Measurements from ENCODE around the gene MTAP.

MTAP gene

DNA sequence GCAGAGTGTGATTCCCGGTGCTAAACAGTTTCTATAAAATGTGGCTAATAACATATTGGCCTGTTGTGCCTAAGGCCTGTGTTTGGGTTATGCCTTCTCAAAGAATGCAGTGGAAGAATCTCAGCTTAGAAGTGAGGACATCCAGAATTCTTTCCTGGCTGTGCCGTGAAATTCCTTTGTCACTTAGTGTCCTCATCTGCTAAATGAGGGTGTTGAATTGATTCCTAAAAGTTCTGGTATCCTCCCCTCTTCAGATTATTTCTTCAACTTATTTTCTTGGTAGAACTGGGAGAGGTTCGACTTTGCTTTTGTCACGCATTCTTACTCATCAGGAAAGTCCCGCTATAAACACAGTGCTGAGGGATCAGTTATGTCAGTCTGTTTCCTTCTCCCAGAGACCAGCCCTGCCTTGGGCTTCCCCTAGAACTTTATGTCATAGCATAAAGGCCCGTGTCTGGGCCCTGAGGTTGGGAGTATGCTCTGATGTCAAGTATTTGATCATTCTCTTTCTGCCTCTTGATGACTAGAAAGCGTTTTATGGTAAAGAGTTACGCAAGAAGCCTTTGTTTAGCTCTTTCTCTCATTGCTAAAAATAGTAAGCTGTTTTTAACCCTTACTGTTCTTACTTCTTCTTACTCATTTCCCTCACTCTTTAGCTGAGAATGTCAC is 29.5 kb downstream of the MTAP start:
- no peak for DNase-seq (ENCODE audit: low read depth, low spot score)
- no peak overlapping the region for H3K9ac ChIP-seq (ENCODE audit: insufficient read length, low read depth)
- no peaks in the 10 kb centered on the region for H3K4me1 ChIP-seq (ENCODE audit: insufficient read depth, insufficient read length)
- TF ChIP-seq SUZ12 (IDR thresholded peaks at IDR 0.05; ENCODE audit: extremely low read depth, insufficient read depth, insufficient read length) (no peak), ZNF274 (IDR thresholded peaks at IDR 0.05; ENCODE audit: low read depth, low read length) (no peak), YY1 (IDR thresholded peaks at IDR 0.05; ENCODE audit: insufficient read depth, insufficient read length) (no peak)
- no peak overlapping the region for H3K4me3 ChIP-seq (ENCODE audit: insufficient read length, low read depth)
- H3K36me3 ChIP-seq (ENCODE audit: insufficient read depth, insufficient read length, low read length) = peaks cover 89% of the 10 kb centered on the region
- no peaks in the 10 kb centered on the region for H3K27me3 ChIP-seq (ENCODE audit: insufficient read depth, insufficient read length)
- no peaks in the 10 kb centered on the region for H3K9me3 ChIP-seq (ENCODE audit: insufficient read depth, low read length)

DNA sequence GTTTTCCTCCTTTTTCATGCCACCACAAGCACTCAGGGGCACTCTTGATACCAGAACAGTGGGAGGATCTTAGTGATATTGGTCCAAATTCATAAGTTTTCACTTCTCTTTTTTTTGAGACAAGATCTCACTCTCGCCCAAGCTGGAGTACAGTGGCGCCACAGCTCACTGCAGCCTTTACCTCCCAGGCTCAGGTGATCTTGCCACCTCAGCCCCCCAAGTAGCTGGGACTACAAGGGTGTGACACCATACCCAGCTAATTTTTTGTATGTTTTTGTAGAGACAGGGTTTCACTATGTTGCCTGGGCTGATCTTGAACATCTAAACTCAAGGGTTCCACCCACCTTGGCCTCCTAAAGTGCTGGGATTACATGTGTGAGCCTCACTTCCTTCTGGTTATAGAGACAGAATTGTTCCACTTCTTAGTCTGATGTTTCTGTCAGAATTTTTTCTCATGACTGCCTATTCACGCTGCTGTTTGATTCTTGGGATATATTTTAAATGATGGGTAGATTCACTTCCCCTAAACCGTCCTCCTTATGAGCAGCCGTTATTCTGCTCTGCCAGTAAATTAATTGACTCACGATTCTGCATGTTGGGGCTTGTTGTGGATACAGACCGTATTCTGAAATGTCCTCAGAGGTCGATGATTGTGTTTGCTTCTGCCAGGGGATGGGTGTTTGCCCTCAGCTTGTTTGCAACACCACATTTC is 30.8 kb downstream of the MTAP start:
- Histone ChIP-seq H3K9me3 (ENCODE audit: insufficient read depth, low read length) (no peaks in the 10 kb centered on the region), H3K4me1 (ENCODE audit: insufficient read depth, insufficient read length) (no peaks in the 10 kb centered on the region), H3K36me3 (ENCODE audit: insufficient read depth, insufficient read length, low read length) (peaks cover 89% of the 10 kb centered on the region), H3K4me3 (ENCODE audit: insufficient read length, low read depth) (no peak overlapping the region), H3K27me3 (ENCODE audit: insufficient read depth, insufficient read length) (no peaks in the 10 kb centered on the region), H3K9ac (ENCODE audit: insufficient read length, low read depth) (no peak overlapping the region)
- TF ChIP-seq ZNF274 (IDR thresholded peaks at IDR 0.05; ENCODE audit: low read depth, low read length) = no peak
- TF ChIP-seq SUZ12 (IDR thresholded peaks at IDR 0.05; ENCODE audit: extremely low read depth, insufficient read depth, insufficient read length) = no peak
- no peak for TF ChIP-seq YY1 (IDR thresholded peaks at IDR 0.05; ENCODE audit: insufficient read depth, insufficient read length)
- DNase-seq (ENCODE audit: low read depth, low spot score) = no peak

DNA sequence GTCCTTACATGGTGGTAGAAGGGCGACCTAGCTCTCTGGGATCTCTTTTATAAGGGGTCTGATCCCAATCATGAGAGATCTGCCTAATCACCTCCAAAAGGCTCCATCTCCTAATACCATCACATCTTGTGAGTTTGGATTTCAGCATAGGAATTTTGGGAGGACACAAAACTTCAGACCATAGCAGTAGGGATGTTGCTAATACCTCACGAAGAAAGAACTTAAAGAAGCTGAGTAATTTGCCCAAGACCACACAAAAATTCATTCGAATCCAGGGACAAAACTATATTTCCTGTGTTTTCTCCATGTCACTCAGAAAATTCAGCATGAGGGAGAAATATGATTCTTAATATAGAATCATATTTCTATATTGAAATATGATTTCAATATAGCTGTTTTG is 32.7 kb downstream of the MTAP start:
- H3K9ac ChIP-seq (ENCODE audit: insufficient read length, low read depth) = no peak overlapping the region
- no peak for TF ChIP-seq SUZ12 (IDR thresholded peaks at IDR 0.05; ENCODE audit: extremely low read depth, insufficient read depth, insufficient read length)
- no peak for TF ChIP-seq ZNF274 (IDR thresholded peaks at IDR 0.05; ENCODE audit: low read depth, low read length)
- no peak for TF ChIP-seq YY1 (IDR thresholded peaks at IDR 0.05; ENCODE audit: insufficient read depth, insufficient read length)
- H3K9me3 ChIP-seq (ENCODE audit: insufficient read depth, low read length) = peaks cover 10% of the 10 kb centered on the region; the same call in 1 of the 2 replicates
- no peak for DNase-seq (ENCODE audit: low read depth, low spot score)
- no peak overlapping the region for H3K4me3 ChIP-seq (ENCODE audit: insufficient read length, low read depth)
- peaks cover 89% of the 10 kb centered on the region for H3K36me3 ChIP-seq (ENCODE audit: insufficient read depth, insufficient read length, low read length)
- no peaks in the 10 kb centered on the region for H3K4me1 ChIP-seq (ENCODE audit: insufficient read depth, insufficient read length)
- H3K27me3 ChIP-seq (ENCODE audit: insufficient read depth, insufficient read length) = no peaks in the 10 kb centered on the region

DNA sequence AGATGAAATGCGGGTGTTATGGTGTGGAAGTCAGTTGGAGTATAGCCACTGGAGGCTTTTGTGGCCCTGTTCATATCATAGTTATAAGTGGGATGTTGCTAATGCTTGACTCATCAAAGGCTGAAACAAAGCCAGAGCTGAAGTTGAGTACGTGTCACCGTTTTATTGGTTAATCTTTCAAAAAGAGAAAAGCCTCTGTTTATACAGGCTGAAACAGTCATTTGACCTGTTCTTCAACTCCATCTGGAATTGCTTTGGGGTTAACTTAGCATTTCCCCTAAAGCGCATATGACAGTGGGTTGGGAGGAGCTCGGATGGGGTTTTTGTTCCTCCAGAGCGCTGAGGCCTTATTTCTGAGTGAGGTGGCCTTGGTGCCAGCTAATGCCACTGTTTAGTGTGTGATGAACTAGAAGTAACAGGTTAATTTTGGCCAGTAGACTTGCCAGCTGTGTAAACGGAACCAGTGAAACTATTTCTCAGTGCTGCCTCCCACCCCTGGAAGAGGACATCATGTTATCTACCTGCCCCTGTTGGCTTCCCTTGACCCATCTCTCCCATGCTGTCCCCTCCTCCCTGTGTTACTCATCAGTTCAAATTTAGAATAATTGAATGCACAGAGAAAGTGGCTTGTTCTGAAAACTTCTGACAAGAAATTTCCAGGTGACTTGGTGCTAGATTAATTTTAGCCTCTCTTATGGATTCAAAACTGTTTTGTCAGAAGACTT is 34.2 kb downstream of the MTAP start:
- Histone ChIP-seq H3K9ac (ENCODE audit: insufficient read length, low read depth) (no peak overlapping the region), H3K9me3 (ENCODE audit: insufficient read depth, low read length) (peaks cover 25% of the 10 kb centered on the region; the same call in 1 of the 2 replicates), H3K4me3 (ENCODE audit: insufficient read length, low read depth) (no peak overlapping the region), H3K27me3 (ENCODE audit: insufficient read depth, insufficient read length) (no peaks in the 10 kb centered on the region), H3K4me1 (ENCODE audit: insufficient read depth, insufficient read length) (no peaks in the 10 kb centered on the region), H3K36me3 (ENCODE audit: insufficient read depth, insufficient read length, low read length) (peaks cover 96% of the 10 kb centered on the region)
- TF ChIP-seq SUZ12 (IDR thresholded peaks at IDR 0.05; ENCODE audit: extremely low read depth, insufficient read depth, insufficient read length) = no peak
- no peak for TF ChIP-seq ZNF274 (IDR thresholded peaks at IDR 0.05; ENCODE audit: low read depth, low read length)
- TF ChIP-seq YY1 (IDR thresholded peaks at IDR 0.05; ENCODE audit: insufficient read depth, insufficient read length) = no peak
- DNase-seq (ENCODE audit: low read depth, low spot score) = no peak

DNA sequence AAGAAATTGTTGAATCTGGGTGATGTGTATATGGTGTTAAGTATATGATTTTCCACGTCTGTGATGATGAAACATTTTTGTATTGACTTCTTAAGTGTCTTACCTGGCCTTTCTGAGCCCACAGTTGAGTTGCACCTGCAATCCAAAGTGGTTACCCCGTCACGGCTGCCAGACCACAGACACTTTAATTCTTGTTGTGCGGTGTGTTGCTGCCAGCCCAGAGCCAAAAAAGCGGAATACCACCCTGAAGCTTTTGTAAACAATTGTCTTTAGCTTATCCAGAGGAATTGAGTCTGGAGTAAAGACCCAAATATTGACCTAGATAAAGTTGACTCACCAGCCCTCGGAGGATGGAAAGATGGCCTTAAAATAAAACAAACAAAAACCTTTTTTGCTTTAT is 35.1 kb downstream of the MTAP start:
- Histone ChIP-seq H3K9me3 (ENCODE audit: insufficient read depth, low read length) (peaks cover 27% of the 10 kb centered on the region; the same call in 1 of the 2 replicates), H3K36me3 (ENCODE audit: insufficient read depth, insufficient read length, low read length) (peaks cover 99% of the 10 kb centered on the region), H3K4me1 (ENCODE audit: insufficient read depth, insufficient read length) (no peaks in the 10 kb centered on the region), H3K4me3 (ENCODE audit: insufficient read length, low read depth) (no peak overlapping the region), H3K27me3 (ENCODE audit: insufficient read depth, insufficient read length) (no peaks in the 10 kb centered on the region), H3K9ac (ENCODE audit: insufficient read length, low read depth) (no peak overlapping the region)
- TF ChIP-seq ZNF274 (IDR thresholded peaks at IDR 0.05; ENCODE audit: low read depth, low read length) (no peak), SUZ12 (IDR thresholded peaks at IDR 0.05; ENCODE audit: extremely low read depth, insufficient read depth, insufficient read length) (no peak), YY1 (IDR thresholded peaks at IDR 0.05; ENCODE audit: insufficient read depth, insufficient read length) (no peak)
- no peak for DNase-seq (ENCODE audit: low read depth, low spot score)

DNA sequence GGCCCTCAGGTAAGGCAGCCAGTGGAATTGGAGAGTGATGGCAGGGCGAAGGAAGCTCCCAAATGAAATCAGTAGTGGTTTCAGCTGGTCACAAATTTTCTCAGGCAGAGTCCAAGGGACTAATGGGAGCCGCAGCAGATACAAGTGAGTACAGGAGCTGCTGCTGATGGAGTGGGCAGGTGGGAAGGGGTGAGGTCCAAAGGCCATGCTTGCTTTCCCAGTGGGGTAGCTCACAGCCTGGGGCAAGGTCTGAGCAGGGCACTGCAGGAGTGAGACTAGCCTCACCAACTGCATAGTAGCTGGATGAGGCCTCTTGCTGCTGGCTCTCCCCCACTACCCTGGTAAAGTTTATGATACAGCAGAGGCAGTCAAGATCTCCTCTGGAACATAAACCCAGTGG is 38.2 kb downstream of the MTAP start:
- no peaks in the 10 kb centered on the region for H3K4me1 ChIP-seq (ENCODE audit: insufficient read depth, insufficient read length)
- H3K36me3 ChIP-seq (ENCODE audit: insufficient read depth, insufficient read length, low read length) = peaks cover 79% of the 10 kb centered on the region
- TF ChIP-seq ZNF274 (IDR thresholded peaks at IDR 0.05; ENCODE audit: low read depth, low read length) (no peak), YY1 (IDR thresholded peaks at IDR 0.05; ENCODE audit: insufficient read depth, insufficient read length) (no peak), SUZ12 (IDR thresholded peaks at IDR 0.05; ENCODE audit: extremely low read depth, insufficient read depth, insufficient read length) (no peak)
- peaks cover 44% of the 10 kb centered on the region for H3K9me3 ChIP-seq (ENCODE audit: insufficient read depth, low read length)
- H3K9ac ChIP-seq (ENCODE audit: insufficient read length, low read depth) = no peak overlapping the region
- H3K27me3 ChIP-seq (ENCODE audit: insufficient read depth, insufficient read length) = no peaks in the 10 kb centered on the region
- H3K4me3 ChIP-seq (ENCODE audit: insufficient read length, low read depth) = no peak overlapping the region
- no peak for DNase-seq (ENCODE audit: low read depth, low spot score)

DNA sequence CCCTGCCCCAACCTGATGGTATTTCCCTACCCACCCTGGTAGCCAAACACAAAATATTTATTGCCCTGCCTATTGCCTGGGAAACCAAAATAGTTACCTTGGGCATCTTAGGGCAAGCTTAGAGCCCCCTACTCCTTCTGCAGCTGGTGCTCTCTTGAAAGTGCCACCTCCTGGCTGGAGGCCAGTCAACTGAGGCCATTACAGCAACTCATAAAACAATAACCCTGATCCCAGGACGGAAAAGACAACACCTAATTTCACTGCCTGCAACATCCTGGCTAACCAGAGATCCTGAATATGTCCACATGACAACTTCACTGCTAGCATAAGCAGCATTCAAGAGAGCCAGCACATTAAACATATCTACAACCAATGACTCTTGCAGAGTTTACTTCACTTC is 38.7 kb downstream of the MTAP start:
- TF ChIP-seq ZNF274 (IDR thresholded peaks at IDR 0.05; ENCODE audit: low read depth, low read length) = no peak
- no peak for TF ChIP-seq SUZ12 (IDR thresholded peaks at IDR 0.05; ENCODE audit: extremely low read depth, insufficient read depth, insufficient read length)
- TF ChIP-seq YY1 (IDR thresholded peaks at IDR 0.05; ENCODE audit: insufficient read depth, insufficient read length) = no peak
- no peak overlapping the region for H3K4me3 ChIP-seq (ENCODE audit: insufficient read length, low read depth)
- DNase-seq (ENCODE audit: low read depth, low spot score) = no peak
- H3K27me3 ChIP-seq (ENCODE audit: insufficient read depth, insufficient read length) = no peaks in the 10 kb centered on the region
- no peak overlapping the region for H3K9ac ChIP-seq (ENCODE audit: insufficient read length, low read depth)
- peaks cover 79% of the 10 kb centered on the region for H3K36me3 ChIP-seq (ENCODE audit: insufficient read depth, insufficient read length, low read length)
- H3K9me3 ChIP-seq (ENCODE audit: insufficient read depth, low read length) = peaks cover 48% of the 10 kb centered on the region
- no peaks in the 10 kb centered on the region for H3K4me1 ChIP-seq (ENCODE audit: insufficient read depth, insufficient read length)
